K562 (cell line): ENCODE results near the gene MMP24OS. TPM values are rescaled to one million over a fixed set of nuclear protein-coding genes. Genes with fewer than 3 reads are reported as not detected.

ENCODE experiments used
- ATAC-seq: fragments of 200-7000 bp; cut with Tn5 transposase; 3 replicates; pipeline ENCODE4 v1.9.1; 2020; ENCODE audit warnings: moderate library complexity
- BruUV-seq: library from RNA; stranded (reverse); fragments of 400-500 nt; replicated peaks from 2 replicates; lab custom pipeline; 2021; lab: Mats Ljungman, UMichigan
- CTCF ChIA-PET: fragments of 300-600 bp; formaldehyde crosslinking; extraction: SDS; loops from one replicate; lab custom pipeline; 2021; ENCODE audit warnings: low intra/inter-chr PET ratio; lab: Yijun Ruan, JAX
- POLR2A ChIA-PET: fragments of 300-600, 350-650 bp; sonication (Branson Sonifier 250); formaldehyde crosslinking; extraction: SDS; loops from one replicate; lab custom pipeline; 2021; ENCODE audit warnings: antibody characterized with exemption, inconsistent platforms; lab: Yijun Ruan, JAX
- DNase-seq, 4 experiments: peaks; one replicate each; pipeline versions ENCODE4 v3.0.0 to v3.0.0-alpha.2; 2011 to 2018; ENCODE audit warnings: low spot score in 3 of 4, mixed read lengths in 3 of 4; ENCODE audit errors: extremely low read depth in 1 of 4
- FAIRE-seq: peaks from 2 replicates; lab custom pipeline; 2011; peaks lifted over from hg19 to GRCh38; lab: Jason Lieb, UNC
- H2AFZ ChIP-seq: 2 replicates; pipeline ENCODE4 v1.6.0; 2011; ENCODE audit warnings: low read depth, low read length, control low read depth, inconsistent platforms
- H3K27ac ChIP-seq: fragments of 200-600 bp; 3 replicates; pipeline ENCODE4 v1.8.0; 2011; ENCODE audit warnings: low read depth, mild to moderate bottlenecking, control low read depth, inconsistent platforms, low read length, moderate library complexity, mixed read lengths; ENCODE audit errors: extremely low read depth
- H3K27me3 ChIP-seq, 2 experiments: fragments of 300-600 bp in 1 of 2; 2 replicates in 1 of 2; 3 replicates in 1 of 2; pipeline versions ENCODE4 v1.6.0 to v1.8.0; 2011; ENCODE audit warnings: inconsistent platforms in 2 of 2, low read length in 2 of 2, mild to moderate bottlenecking in 1 of 2, mixed read lengths in 1 of 2, moderate library complexity in 1 of 2; ENCODE audit not compliant: control insufficient read depth in 2 of 2, insufficient read depth in 2 of 2
- H3K36me3 ChIP-seq: fragments of 300-600 bp; 3 replicates; pipeline ENCODE4 v1.8.0; 2011; ENCODE audit warnings: mild to moderate bottlenecking, low read length, inconsistent platforms; ENCODE audit not compliant: control insufficient read depth, insufficient read depth
- H3K4me1 ChIP-seq, 2 experiments: fragments of 200-600 bp in 1 of 2; replicated peaks in 1 of 2; 2 replicates in 1 of 2; 3 replicates in 1 of 2; pipeline versions ENCODE4 v1.5.1 to v1.8.0; 2011; ENCODE audit warnings: inconsistent platforms in 2 of 2, low read length in 2 of 2, mild to moderate bottlenecking in 1 of 2, mixed read lengths in 1 of 2, moderate library complexity in 1 of 2; ENCODE audit not compliant: control insufficient read depth in 2 of 2, insufficient read depth in 2 of 2
- H3K4me2 ChIP-seq: 2 replicates; pipeline ENCODE4 v1.6.1; 2011; ENCODE audit warnings: low read length, control low read depth, inconsistent platforms, mixed read lengths; ENCODE audit not compliant: insufficient read depth
- H3K4me3 ChIP-seq: fragments of 200-600 bp; sonication (generic), shearing (Covaris generic); 2 replicates; pipeline ENCODE4 v1.5.1; 2016; ENCODE audit warnings: control low read depth, inconsistent platforms
- H3K79me2 ChIP-seq: fragments of 200-600 bp; 3 replicates; pipeline ENCODE4 v1.8.0; 2011; ENCODE audit warnings: low read length, inconsistent platforms; ENCODE audit not compliant: control insufficient read depth, insufficient read depth
- H3K9ac ChIP-seq, 2 experiments: 2 replicates each; pipeline versions ENCODE4 v1.6.0 to v1.6.1; 2011; ENCODE audit warnings: low read depth in 2 of 2, low read length in 2 of 2, control low read depth in 1 of 2, inconsistent platforms in 1 of 2, mild to moderate bottlenecking in 1 of 2, mixed read lengths in 1 of 2; ENCODE audit not compliant: insufficient read depth in 1 of 2
- H3K9me1 ChIP-seq: one replicate; pipeline ENCODE4 v1.6.0; 2011; ENCODE audit warnings: inconsistent platforms, mild to moderate bottlenecking, low read length, moderate library complexity; ENCODE audit not compliant: control insufficient read depth, insufficient read depth
- H3K9me3 ChIP-seq: replicated peaks from 2 replicates; pipeline ENCODE4 v1.5.1; 2011; ENCODE audit warnings: low read depth, low read length, inconsistent platforms; ENCODE audit not compliant: control insufficient read depth, insufficient read depth
- H4K20me1 ChIP-seq: replicated peaks from 2 replicates; pipeline ENCODE4 v1.6.1; 2011; ENCODE audit warnings: low read length, inconsistent platforms, mixed read lengths; ENCODE audit not compliant: control insufficient read depth, insufficient read depth
- CXXC5 ChIP-seq: fragments of 250-450 bp; sonication (Bioruptor Pico); IDR thresholded peaks from 2 replicates; pipeline ENCODE4 v1.8.0; 2022; ENCODE audit warnings: inconsistent platforms, mild to moderate bottlenecking, moderate library complexity
- NR2F6 ChIP-seq: fragments of 450-650 bp; formaldehyde crosslinking; IDR thresholded peaks from 2 replicates; pipeline ENCODE4 v1.4.0; 2020; ENCODE audit warnings: mild to moderate bottlenecking
- SP1 ChIP-seq: sonication (generic); formaldehyde crosslinking; IDR thresholded peaks from 2 replicates; pipeline ENCODE4 v1.8.1; 2022; ENCODE audit warnings: mild to moderate bottlenecking, missing genetic modification reagents
- ZFP36 ChIP-seq: fragments of 150-350 bp; IDR thresholded peaks from 2 replicates; pipeline ENCODE4 v1.6.1; 2018; ENCODE audit warnings: low read length, low read depth; ENCODE audit not compliant: partially characterized antibody
- ZNF134 ChIP-seq: fragments of 250-450 bp; sonication (Bioruptor Pico); conservative IDR thresholded peaks from 2 replicates; pipeline ENCODE4 v1.4.0; 2020
- ZNF3 ChIP-seq: fragments of 250-450 bp; sonication (Bioruptor Pico); IDR thresholded peaks from 2 replicates; pipeline ENCODE4 v1.5.0; 2021; ENCODE audit warnings: mild to moderate bottlenecking, moderate library complexity
- WGBS: fragments of 100-300 bp; shearing (Covaris generic); methylation state at CpG from one replicate; pipeline ENCODE4 v1.1.6; 2016; ENCODE audit warnings: low coverage, mixed read lengths; ENCODE audit not compliant: insufficient coverage; ENCODE audit errors: missing lambda C conversion rate; 5-methylcytosine and 5-hydroxymethylcytosine counted together
- in situ Hi-C: fragments of 300-500 bp; cut with MboI; formaldehyde crosslinking; loops from 4 replicates; pipeline ENCODE4 v1.15.0; 2018; ENCODE audit warnings: inconsistent platforms, mixed read lengths
- intact Hi-C: fragments of 100-400 bp; cut with micrococcal nuclease; formaldehyde crosslinking; loops from 2 replicates; pipeline ENCODE4 v1.14.2; 2022
- polyA plus RNA-seq, 8 experiments: library from polyadenylated mRNA; depleted of rRNA in 4 of 8; stranded (reverse) in 5 of 8; unstranded in 3 of 8; fragments of >200 nt; fragmentation: Nextera tagmentation in 2 of 8; fragmentation: Illumina TruSeq in 1 of 8; extraction: Ambion mirVana in 2 of 8; extraction: Trizol in 1 of 8; gene quantifications; 2 replicates each; pipeline versions ENCODE4 v1.2.1 to v1.2.3, GENCODE V29; 2011 to 2014; ENCODE audit warnings: inconsistent platforms in 1 of 8, missing spikeins in 1 of 8
- total RNA-seq, 7 experiments: library from RNA; depleted of rRNA in 6 of 7; stranded (reverse); fragments of >200 nt in 6 of 7; fragmentation: Illumina TruSeq in 2 of 7; extraction: Trizol in 2 of 7; gene quantifications; 2 replicates each; pipeline versions ENCODE4 v1.2.1 to v1.2.3, GENCODE V29; 2011 to 2021; ENCODE audit warnings: low replicate concordance in 1 of 7
- TF ChIP-seq, protein P1 (sequence below), 2 experiments: fragments of 450-650 bp; IDR thresholded peaks; 2 replicates each; pipeline ENCODE4 v1.6.1; 2018; ENCODE audit warnings: mild to moderate bottlenecking in 2 of 2, low read depth in 1 of 2; ENCODE audit not compliant: partially characterized antibody in 2 of 2
- TF ChIP-seq, protein P2 (sequence below), 2 experiments: fragments of 450-650 bp in 1 of 2; sonication (generic) in 1 of 2; formaldehyde crosslinking in 1 of 2; IDR thresholded peaks; 2 replicates each; pipeline versions ENCODE4 v1.7.1 to v1.9.0; 2016 to 2022; ENCODE audit warnings: inconsistent platforms in 1 of 2, mild to moderate bottlenecking in 1 of 2, missing genetic modification reagents in 1 of 2

MMP24OS gene
- total and polyA plus RNA-seq, 9 of the 15 experiments (the other 6 are each of a cell fraction or from before 2014, with no cell fraction given) = 0.92 to 41.5 (median 11.4) TPM

DNA sequence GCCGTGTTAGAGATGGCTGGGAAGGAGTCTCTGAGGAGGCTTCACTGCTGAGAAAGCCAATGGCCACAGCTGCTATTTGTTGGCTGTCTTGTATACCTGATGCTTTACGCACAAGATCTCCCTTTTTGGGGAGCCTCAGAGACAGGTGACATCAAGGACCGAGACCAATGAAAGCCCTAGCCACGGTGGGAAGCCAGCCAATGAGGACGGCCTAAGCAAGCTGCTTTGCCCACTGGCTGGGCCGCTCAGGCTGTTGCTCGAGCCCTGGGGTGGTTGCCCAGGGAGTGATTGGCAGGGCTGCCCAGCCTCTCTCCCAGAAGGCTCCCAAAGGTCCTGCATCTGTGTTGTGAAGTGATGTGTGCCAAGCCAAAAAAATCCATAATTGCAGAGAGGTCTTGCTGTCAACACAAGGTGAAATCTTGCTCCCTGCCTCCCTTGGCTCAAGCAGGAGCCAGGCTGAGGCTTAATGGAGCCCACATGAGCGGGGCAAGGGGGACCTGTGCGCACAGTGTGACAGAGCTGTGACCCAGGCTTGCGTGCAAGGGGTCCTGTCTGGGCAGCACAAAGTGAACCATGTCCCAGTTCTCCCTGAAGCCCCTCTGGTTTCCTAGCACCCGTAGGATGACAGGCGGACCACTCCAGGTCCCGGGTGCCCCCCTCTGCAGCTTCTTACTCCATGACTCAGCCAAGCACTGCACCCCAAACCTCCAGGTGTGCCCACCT, 4.3 kb downstream of the MMP24OS start:
- in situ Hi-C loops = no loop called here
- Histone ChIP-seq H4K20me1 (no peaks in the 10 kb centered on the region), H3K4me1 (peaks cover 16 to 61% of the 10 kb centered on the region in 2 experiments; a peak in 4 of 5 replicates), H2AFZ (no peak overlapping the region), H3K9ac (peak overlapping the region in 1 of 2 experiments; percentile 69; a peak in 1 of 4 replicates), H3K27ac (no peak overlapping the region), H3K9me1 (no peaks in the 10 kb centered on the region), H3K9me3 (no peaks in the 10 kb centered on the region), H3K4me2 (no peak overlapping the region), H3K27me3 (no peaks in the 10 kb centered on the region), H3K36me3 (peaks cover 32% of the 10 kb centered on the region; the same call in 2 of the 3 replicates), H3K4me3 (no peak overlapping the region), H3K79me2 (peaks cover 15% of the 10 kb centered on the region)
- FAIRE-seq (no peak), DNase-seq (no peak), ATAC-seq (no peak)
- intact Hi-C loops = no loop called here
- BruUV-seq = no TSS peak
- CTCF ChIA-PET = no interaction called here
- POLR2A ChIA-PET = interaction anchor here (0.6 kb wide), 1 partner anchor 953 kb away, joined by 3 read pairs; no protein-coding TSS in a partner anchor
- 74% methylated on average over 13 of the region's 13 CpGs for WGBS
- TF ChIP-seq NR2F6 (CRISPR knock-in tag) = no peak
- TF ChIP-seq CXXC5 (CRISPR knock-in tag) = no peak
- no peak for TF ChIP-seq SP1
- no peak for TF ChIP-seq ZFP36
- no peak for TF ChIP-seq ZNF134
- TF ChIP-seq, protein P1, sequence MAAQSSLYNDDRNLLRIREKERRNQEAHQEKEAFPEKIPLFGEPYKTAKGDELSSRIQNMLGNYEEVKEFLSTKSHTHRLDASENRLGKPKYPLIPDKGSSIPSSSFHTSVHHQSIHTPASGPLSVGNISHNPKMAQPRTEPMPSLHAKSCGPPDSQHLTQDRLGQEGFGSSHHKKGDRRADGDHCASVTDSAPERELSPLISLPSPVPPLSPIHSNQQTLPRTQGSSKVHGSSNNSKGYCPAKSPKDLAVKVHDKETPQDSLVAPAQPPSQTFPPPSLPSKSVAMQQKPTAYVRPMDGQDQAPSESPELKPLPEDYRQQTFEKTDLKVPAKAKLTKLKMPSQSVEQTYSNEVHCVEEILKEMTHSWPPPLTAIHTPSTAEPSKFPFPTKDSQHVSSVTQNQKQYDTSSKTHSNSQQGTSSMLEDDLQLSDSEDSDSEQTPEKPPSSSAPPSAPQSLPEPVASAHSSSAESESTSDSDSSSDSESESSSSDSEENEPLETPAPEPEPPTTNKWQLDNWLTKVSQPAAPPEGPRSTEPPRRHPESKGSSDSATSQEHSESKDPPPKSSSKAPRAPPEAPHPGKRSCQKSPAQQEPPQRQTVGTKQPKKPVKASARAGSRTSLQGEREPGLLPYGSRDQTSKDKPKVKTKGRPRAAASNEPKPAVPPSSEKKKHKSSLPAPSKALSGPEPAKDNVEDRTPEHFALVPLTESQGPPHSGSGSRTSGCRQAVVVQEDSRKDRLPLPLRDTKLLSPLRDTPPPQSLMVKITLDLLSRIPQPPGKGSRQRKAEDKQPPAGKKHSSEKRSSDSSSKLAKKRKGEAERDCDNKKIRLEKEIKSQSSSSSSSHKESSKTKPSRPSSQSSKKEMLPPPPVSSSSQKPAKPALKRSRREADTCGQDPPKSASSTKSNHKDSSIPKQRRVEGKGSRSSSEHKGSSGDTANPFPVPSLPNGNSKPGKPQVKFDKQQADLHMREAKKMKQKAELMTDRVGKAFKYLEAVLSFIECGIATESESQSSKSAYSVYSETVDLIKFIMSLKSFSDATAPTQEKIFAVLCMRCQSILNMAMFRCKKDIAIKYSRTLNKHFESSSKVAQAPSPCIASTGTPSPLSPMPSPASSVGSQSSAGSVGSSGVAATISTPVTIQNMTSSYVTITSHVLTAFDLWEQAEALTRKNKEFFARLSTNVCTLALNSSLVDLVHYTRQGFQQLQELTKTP (IDR thresholded peaks at IDR 0.05; ENCODE audit: low read depth in 1 of 2, partially characterized antibody in 2 of 2) = no peak
- TF ChIP-seq, protein P2, sequence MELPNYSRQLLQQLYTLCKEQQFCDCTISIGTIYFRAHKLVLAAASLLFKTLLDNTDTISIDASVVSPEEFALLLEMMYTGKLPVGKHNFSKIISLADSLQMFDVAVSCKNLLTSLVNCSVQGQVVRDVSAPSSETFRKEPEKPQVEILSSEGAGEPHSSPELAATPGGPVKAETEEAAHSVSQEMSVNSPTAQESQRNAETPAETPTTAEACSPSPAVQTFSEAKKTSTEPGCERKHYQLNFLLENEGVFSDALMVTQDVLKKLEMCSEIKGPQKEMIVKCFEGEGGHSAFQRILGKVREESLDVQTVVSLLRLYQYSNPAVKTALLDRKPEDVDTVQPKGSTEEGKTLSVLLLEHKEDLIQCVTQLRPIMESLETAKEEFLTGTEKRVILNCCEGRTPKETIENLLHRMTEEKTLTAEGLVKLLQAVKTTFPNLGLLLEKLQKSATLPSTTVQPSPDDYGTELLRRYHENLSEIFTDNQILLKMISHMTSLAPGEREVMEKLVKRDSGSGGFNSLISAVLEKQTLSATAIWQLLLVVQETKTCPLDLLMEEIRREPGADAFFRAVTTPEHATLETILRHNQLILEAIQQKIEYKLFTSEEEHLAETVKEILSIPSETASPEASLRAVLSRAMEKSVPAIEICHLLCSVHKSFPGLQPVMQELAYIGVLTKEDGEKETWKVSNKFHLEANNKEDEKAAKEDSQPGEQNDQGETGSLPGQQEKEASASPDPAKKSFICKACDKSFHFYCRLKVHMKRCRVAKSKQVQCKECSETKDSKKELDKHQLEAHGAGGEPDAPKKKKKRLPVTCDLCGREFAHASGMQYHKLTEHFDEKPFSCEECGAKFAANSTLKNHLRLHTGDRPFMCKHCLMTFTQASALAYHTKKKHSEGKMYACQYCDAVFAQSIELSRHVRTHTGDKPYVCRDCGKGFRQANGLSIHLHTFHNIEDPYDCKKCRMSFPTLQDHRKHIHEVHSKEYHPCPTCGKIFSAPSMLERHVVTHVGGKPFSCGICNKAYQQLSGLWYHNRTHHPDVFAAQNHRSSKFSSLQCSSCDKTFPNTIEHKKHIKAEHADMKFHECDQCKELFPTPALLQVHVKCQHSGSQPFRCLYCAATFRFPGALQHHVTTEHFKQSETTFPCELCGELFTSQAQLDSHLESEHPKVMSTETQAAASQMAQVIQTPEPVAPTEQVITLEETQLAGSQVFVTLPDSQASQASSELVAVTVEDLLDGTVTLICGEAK (IDR thresholded peaks at IDR 0.05) = no peak
- TF ChIP-seq, protein P2 (CRISPR knock-in tag; IDR thresholded peaks at IDR 0.05) = no peak
- no peak for TF ChIP-seq ZNF3
